ENCODE results near the gene PRTG. TPM values are rescaled to one million over a fixed set of nuclear protein-coding genes. Genes with fewer than 3 reads are reported as not detected.
A peak's percentile ranks its signal among the peaks of the same experiment; 100 is the strongest.
"Not testable (repeated sequence)": the region's sequence is repeated elsewhere in the genome, so short reads cannot be mapped to it uniquely, and the experiment has no call there.

PRTG gene
- polyA plus RNA-seq, 6 donors from 2014 or later: not detected

DNA sequence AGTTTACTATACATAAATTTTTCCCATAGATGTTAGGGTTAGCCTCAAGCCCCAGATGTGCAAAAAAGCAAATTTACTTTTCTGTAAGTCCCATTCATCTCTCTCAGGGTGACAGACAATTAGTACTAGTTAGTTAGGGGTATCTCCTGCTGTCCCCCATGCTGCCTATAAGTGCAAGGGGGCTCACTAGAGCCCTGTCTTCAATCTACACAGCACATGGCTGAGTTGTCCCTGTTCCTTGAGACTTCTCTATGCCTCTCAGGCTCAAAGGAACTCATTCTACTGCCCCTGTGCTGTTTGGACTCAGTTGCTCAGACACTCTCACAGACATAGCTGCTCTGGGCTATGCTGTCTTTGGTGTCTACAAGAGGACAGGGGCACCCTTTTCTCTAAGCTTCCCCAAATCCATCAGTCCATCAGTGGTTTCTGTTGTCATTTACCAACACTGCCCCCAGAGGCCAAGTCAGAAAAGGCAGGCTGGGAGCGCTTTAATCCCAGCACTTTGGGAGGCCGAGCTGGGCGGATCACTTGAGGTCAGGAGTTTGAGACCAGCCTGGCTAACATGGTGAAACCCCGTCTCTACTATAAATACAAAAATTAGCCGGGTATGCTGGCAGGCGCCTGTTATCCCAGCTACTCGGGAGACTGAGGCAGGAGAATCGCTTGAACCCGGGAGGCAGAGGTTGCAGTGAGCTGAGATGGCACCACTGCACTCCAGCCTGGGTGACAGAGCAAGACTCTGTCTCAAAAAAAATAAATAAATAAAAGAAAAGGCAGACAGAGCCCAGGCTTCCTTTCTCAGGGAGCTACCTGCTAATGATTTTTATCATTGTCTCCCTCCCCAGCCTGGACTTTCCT, 31.4 kb upstream of the PRTG start:
- Mint-ChIP-seq H3K4me1 (peaks cover 0 to 2% (median 0%) of the 10 kb centered on the region in 3 donors), H3K4me3 (no peak overlapping the region), H3K27me3 (peaks cover 3 to 28% (median 25%) of the 10 kb centered on the region in 3 donors), H3K27ac (no peak overlapping the region), H3K36me3 (no peaks in the 10 kb centered on the region), H3K9me3 (peaks cover 0 to 3% (median 0%) of the 10 kb centered on the region in 7 donors)
- ATAC-seq (ENCODE audit: low read depth in 2 of 2) (peak in 1 of 2 donors; percentile 28), DNase-seq (peak; percentile 6)

DNA sequence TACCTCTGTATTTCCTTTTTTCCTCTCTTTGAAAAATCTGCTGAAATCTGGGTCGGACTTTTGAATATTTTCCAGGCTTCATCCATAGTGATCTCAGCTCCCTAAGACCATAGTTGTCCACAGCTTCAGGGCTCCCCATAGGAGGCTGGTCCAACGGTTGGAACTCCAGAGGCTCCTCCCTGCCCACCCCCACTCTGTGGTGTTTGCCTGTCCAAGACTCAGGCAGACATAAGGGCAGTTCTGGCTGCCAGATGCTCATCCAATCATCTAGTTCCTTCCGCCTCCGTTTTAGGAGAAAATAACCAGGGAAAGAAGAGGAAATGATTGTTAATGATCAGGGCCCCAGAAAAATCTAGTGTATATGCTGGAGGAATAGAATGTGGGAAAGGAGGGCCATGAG, 27.9 kb upstream of the PRTG start:
- no peaks in the 10 kb centered on the region for H3K4me1 Mint-ChIP-seq
- no peak overlapping the region for H3K27ac Mint-ChIP-seq
- DNase-seq: no peak
- peaks cover 3 to 22% (median 12%) of the 10 kb centered on the region in 3 donors for H3K27me3 Mint-ChIP-seq
- no peak overlapping the region for H3K4me3 Mint-ChIP-seq
- H3K9me3 Mint-ChIP-seq: no peaks in the 10 kb centered on the region
- no peaks in the 10 kb centered on the region for H3K36me3 Mint-ChIP-seq
- no peak for ATAC-seq (ENCODE audit: low read depth in 2 of 2)

DNA sequence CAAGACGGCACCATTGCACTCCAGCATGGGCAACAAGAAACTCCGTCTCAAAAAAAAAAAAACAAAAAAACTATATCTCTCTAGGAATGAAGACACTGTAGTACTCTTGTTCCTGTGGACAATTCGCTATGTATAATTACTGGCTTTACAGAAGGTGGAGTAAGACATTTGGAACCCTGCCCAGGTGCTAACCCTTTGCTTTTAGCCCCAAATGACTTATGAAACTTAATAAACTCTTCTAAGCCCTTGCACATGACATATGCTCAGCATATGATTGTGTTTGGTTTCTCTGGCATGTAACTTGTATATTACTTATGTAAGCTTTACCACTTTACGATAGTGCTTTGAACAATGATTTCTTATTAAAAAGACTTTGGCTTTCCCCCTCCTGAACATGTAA, 27.3 kb upstream of the PRTG start:
- DNase-seq (no peak), ATAC-seq (ENCODE audit: low read depth in 2 of 2) (no peak)
- Mint-ChIP-seq H3K9me3 (no peaks in the 10 kb centered on the region), H3K4me3 (no peak overlapping the region), H3K36me3 (no peaks in the 10 kb centered on the region), H3K4me1 (no peaks in the 10 kb centered on the region), H3K27me3 (peaks cover 3 to 22% (median 12%) of the 10 kb centered on the region in 3 donors), H3K27ac (no peak overlapping the region)

DNA sequence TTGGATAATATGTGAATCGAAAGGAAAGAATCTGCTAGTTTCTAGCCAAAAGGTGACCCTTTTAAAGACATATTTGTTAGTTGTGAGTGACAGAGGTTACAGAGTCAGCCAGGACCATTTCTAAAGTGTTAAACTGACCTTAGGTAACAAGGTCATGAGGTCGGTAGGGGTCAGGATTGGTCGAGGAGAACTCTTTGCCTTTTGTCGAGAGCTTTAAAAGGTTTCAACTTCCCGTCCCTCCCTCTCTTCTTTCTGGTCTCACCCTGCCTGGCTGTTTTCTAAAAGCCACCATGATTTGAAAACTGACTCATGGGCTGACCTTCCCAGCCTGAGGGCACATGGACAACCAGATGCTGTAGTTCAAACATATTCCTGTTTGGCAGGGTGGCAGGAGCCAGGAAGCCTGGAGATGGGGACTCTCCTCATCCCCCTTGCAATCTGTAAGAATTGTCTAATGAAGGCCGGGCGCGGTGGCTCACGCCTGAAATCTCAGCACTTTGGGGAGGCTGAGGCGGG, 25.8 kb upstream of the PRTG start:
- no peak overlapping the region for H3K4me3 Mint-ChIP-seq
- ATAC-seq (ENCODE audit: low read depth in 2 of 2) (no peak), DNase-seq (no peak)
- no peaks in the 10 kb centered on the region for H3K4me1 Mint-ChIP-seq
- peaks cover 3 to 15% (median 12%) of the 10 kb centered on the region in 3 donors for H3K27me3 Mint-ChIP-seq
- no peaks in the 10 kb centered on the region for H3K9me3 Mint-ChIP-seq
- H3K36me3 Mint-ChIP-seq: no peaks in the 10 kb centered on the region
- H3K27ac Mint-ChIP-seq: no peak overlapping the region

DNA sequence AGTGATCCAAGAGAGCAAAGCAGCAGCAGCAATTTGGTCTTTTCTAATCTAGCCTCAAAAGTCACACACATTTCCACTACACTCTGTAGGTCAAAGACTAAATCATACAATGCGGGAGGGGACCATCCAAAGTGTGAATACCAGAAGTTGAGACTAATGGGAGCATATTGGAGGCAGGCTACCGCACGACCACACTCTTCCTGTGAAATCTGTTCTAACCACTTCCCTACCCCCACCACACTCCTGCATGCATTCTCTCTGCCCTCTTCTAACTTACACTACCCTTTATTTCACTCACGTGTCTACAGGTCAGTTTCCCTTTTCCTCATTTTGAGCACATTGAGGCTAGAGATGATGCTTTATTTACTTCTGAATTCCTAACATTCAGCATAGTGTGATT, 23.7 kb upstream of the PRTG start:
- Mint-ChIP-seq H3K27me3 (peaks cover 3 to 15% (median 11%) of the 10 kb centered on the region in 3 donors), H3K36me3 (no peaks in the 10 kb centered on the region), H3K4me1 (no peaks in the 10 kb centered on the region), H3K27ac (peak overlapping the region in 1 of 6 donors; percentile 47), H3K4me3 (no peak overlapping the region), H3K9me3 (no peaks in the 10 kb centered on the region)
- no peak for ATAC-seq (ENCODE audit: low read depth in 2 of 2)
- DNase-seq: no peak

DNA sequence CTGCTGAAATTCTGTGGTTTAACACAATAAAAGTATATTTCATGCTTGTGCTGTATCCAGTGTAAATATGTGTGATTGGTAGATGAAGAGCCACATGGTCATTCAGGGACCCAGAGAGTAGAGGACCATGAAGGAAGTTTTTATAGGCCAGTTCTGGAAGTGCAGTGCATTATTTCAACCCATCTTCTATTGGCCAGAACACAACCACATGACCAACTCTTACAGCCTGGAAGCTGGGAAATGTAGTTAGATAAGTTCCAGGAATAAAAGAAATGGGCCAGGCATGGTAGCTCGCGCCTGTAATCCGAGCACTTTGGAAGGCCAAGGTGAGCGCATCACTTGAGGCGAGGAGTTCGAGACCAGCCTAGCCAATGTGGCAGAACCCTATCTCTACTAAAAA, 21.4 kb upstream of the PRTG start:
- ATAC-seq (ENCODE audit: low read depth in 2 of 2) (no peak), DNase-seq (no peak)
- Mint-ChIP-seq H3K36me3 (no peaks in the 10 kb centered on the region), H3K4me1 (no peaks in the 10 kb centered on the region), H3K9me3 (no peaks in the 10 kb centered on the region), H3K27ac (no peak overlapping the region), H3K4me3 (no peak overlapping the region), H3K27me3 (peaks cover 0 to 4% (median 4%) of the 10 kb centered on the region in 3 donors)

DNA sequence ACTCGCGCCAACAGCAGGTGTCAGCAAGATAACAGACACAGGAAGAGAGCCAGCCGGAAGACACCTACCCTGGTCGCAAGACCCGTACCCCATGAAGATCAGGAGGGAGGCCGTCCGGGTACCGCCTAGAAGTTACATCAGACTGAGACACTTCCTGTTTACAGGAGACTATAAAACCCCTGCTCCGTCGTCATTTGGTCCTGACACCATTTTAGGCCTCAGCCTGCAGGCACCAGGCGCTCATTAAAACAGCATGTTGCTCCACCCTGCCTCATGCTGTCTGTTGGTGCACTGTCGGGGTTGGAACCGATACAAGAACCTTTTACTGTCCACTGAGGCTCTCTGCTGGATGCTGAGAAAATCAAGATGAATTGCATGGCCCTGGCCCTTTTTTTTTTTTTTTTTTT, 15.6 kb upstream of the PRTG start:
- Mint-ChIP-seq H3K4me1 (no peaks in the 10 kb centered on the region), H3K4me3 (no peak overlapping the region), H3K36me3 (no peaks in the 10 kb centered on the region), H3K9me3 (peaks cover 0 to 3% (median 0%) of the 10 kb centered on the region in 7 donors), H3K27me3 (peaks cover 7 to 14% (median 10%) of the 10 kb centered on the region in 3 donors), H3K27ac (no peak overlapping the region)
- ATAC-seq (ENCODE audit: low read depth in 2 of 2) (peak in 1 of 2 donors; percentile 45), DNase-seq (no peak)

DNA sequence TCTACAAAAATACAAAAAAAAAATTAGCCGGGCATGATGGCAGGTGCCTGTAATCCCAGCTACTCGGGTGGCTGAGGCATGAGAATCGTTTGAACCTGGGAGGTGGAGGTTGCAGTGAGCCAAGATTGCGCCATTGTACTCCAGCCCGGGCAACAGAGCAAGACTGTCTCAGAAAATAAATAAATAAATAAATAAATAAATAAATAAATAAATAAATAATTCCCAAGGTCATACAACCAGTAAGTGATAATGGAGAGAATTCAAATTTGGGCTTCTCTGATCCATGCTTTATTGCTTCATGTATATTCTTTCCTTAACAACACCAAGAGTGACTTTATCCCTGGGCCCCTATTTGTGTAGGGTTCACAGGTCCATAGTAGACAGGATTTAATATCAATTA, 10.5 kb upstream of the PRTG start:
- H3K9me3 Mint-ChIP-seq; H3K36me3 Mint-ChIP-seq; ATAC-seq (ENCODE audit: low read depth in 2 of 2); H3K27ac Mint-ChIP-seq; H3K4me1 Mint-ChIP-seq; H3K4me3 Mint-ChIP-seq; DNase-seq: not testable (repeated sequence)
- peaks cover 7 to 29% (median 18%) of the 10 kb centered on the region in 3 donors for H3K27me3 Mint-ChIP-seq

DNA sequence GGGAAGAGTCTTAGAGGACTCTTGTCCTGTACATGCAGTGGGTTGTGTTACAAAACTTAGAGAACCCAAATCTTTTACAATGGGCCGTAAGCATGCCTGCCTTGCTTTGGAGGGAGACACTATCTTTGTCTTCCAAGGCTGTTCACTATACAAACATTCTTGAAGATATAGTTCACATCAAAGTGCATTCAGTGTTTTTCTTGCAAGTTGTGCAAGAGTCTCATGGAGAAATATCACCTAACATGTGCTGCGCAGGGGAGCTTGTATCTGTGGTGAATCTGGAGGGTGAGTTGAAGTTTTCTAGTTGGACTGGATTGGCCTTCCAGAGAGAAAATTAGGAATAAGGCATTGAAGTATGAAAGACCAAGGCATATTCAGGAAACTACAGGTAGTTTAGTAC, 7.8 kb upstream of the PRTG start:
- no peaks in the 10 kb centered on the region for H3K4me1 Mint-ChIP-seq
- no peaks in the 10 kb centered on the region for H3K36me3 Mint-ChIP-seq
- ATAC-seq (ENCODE audit: low read depth in 2 of 2) (no peak), DNase-seq (no peak)
- H3K27me3 Mint-ChIP-seq: peaks cover 7 to 31% (median 8%) of the 10 kb centered on the region in 3 donors
- H3K27ac Mint-ChIP-seq: no peak overlapping the region
- H3K9me3 Mint-ChIP-seq: peaks cover 0 to 5% (median 0%) of the 10 kb centered on the region in 7 donors
- no peak overlapping the region for H3K4me3 Mint-ChIP-seq

DNA sequence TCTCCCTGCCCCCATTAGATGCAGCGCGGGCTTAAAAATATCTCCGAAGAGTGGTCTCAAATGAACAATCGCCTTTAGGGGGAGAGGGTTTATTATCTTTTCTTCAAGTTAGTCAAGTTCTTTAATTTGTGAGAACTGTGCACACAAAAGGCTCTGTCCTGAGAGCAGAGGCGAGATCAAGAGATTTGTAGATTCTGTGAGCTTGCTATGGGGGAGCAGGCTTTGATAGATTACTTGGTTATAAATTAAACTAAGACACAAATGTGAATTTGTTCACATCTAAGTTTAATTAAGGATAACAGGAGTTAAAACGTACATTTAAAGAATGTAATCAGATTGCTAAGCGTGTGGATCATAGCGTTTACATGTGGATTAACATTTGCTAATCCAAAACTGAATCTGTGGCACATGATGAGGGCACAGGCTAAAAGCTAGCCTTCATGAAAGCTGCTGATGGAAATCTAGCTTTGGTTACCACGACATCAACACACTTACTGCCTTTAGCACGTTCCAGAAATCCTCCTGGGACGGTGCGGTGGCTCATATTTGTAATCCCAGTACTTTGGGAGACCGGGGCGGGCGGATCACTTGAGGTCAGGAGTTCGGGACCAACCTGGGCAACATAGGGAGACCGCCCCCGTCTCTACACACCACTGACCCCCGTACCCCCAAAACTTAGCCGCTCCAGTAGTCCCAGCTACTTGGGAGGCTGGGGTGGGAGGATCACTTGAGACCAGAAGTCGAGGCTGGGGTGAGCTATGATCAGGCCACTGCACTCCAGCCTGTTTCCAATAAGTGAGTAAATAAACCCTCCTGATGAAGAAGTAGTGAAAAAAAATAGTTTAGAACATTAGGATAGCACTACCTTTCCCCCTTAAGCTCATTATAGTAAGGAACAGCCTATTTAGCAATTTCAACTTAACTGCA, 1.0 kb upstream of the PRTG start:
- H3K9me3 Mint-ChIP-seq: peaks cover 0 to 5% (median 0%) of the 10 kb centered on the region in 7 donors
- peak overlapping the region in 7 of 8 donors; percentile 47 to 70 (median 60) for H3K4me3 Mint-ChIP-seq
- H3K27me3 Mint-ChIP-seq: peaks cover 19% of the 10 kb centered on the region in 3 donors
- peaks cover 0 to 7% of the 10 kb centered on the region in 2 donors for H3K36me3 Mint-ChIP-seq
- peaks cover 0 to 9% (median 5%) of the 10 kb centered on the region in 3 donors for H3K4me1 Mint-ChIP-seq
- ATAC-seq (ENCODE audit: low read depth in 2 of 2) (no peak), DNase-seq (no peak)
- H3K27ac Mint-ChIP-seq: no peak overlapping the region

DNA sequence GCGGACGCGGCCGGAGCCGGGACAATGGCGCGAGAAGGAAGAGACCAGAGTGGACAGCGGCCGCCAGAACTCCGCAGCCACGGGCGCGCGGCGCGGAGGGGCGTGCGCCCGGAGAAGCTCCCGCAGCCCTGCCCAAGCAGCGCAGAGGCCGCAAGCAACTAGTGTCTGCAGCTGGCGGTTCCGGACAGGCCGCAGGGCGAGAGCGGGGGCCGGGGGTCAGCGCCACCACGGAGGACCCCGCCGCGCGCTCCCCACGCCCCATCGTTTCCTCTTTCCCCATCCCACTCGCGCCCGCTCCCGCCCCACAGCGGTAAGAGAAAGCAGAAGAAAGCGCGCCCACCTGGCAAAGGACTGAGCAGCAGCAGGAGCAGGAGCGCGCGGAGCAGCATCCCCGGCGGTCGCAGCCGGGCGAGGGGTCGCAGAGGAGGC, 440 bp downstream of the PRTG start:
- Mint-ChIP-seq H3K4me3 (peak overlapping the region in 4 of 8 donors; percentile 63 to 70 (median 66)), H3K36me3 (peaks cover 0 to 7% of the 10 kb centered on the region in 2 donors), H3K9me3 (no peaks in the 10 kb centered on the region), H3K27me3 (peaks cover 12 to 22% (median 19%) of the 10 kb centered on the region in 3 donors), H3K27ac (no peak overlapping the region), H3K4me1 (peaks cover 0 to 9% (median 5%) of the 10 kb centered on the region in 3 donors)
- peak in 1 of 2 donors; percentile 28 for ATAC-seq (ENCODE audit: low read depth in 2 of 2)
- DNase-seq: no peak

DNA sequence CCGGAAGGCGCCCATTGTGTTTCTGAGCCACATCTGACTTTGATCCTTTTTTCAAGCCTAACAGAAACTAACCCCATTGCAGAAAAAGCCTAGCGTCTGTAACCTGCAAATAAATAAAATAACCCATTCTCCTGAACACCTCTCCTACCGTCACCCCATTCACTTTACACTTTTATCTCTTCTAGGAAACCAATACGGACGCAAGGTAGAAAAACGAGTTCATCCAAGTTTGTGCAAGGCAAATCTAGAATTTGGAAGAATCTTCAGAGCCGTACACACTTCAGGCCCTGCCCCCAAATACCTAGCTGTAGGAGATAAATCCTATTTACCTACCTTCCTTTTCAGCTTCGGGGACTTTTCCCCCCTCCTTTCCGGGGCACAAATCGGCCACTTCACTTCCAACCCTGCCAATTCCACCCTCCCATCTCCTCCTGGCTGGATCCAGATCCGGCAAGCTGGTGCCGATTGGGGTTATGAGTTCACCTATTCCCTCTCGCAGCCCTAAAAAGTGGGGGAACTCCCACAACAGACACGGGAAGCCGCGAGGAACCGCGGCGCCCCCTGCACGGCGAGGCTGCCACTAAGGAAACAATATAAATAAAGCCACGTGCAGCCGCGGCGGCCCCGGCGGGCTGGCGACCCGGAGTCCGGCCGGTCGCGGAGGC, 987 bp downstream of the PRTG start:
- peaks cover 0 to 7% of the 10 kb centered on the region in 2 donors for H3K36me3 Mint-ChIP-seq
- peaks cover 12 to 23% (median 19%) of the 10 kb centered on the region in 3 donors for H3K27me3 Mint-ChIP-seq
- H3K27ac Mint-ChIP-seq: no peak overlapping the region
- ATAC-seq (ENCODE audit: low read depth in 2 of 2) (no peak), DNase-seq (no peak)
- H3K4me3 Mint-ChIP-seq: no peak overlapping the region
- H3K9me3 Mint-ChIP-seq: no peaks in the 10 kb centered on the region
- H3K4me1 Mint-ChIP-seq: peaks cover 0 to 9% (median 5%) of the 10 kb centered on the region in 3 donors

Measured in naive B cell (primary cell).